Liver (tissue), 9 donors: ENCODE results near the gene RREB1. TPM values are rescaled to one million over a fixed set of nuclear protein-coding genes. Genes with fewer than 3 reads are reported as not detected.

Experiments used
- DNase-seq: peaks from one replicate; pipeline ENCODE4 v3.0.0-alpha.2; 2017; ENCODE audit warnings: low spot score
- H3K27ac ChIP-seq, 2 donors: one replicate each; pipeline ENCODE4 v1.7.0; 2013; ENCODE audit warnings: inconsistent platforms in 2 of 2, low read length in 2 of 2, control low read depth in 1 of 2, low read depth in 1 of 2, mild to moderate bottlenecking in 1 of 2
- H3K27me3 ChIP-seq, 4 donors: one replicate each; pipeline versions ENCODE4 v1.6.1 to v1.7.0; 2013; ENCODE audit warnings: low read length in 3 of 4, inconsistent platforms in 1 of 4, mild to moderate bottlenecking in 1 of 4, moderate library complexity in 1 of 4; ENCODE audit not compliant: control insufficient read depth in 4 of 4, insufficient read depth in 4 of 4
- H3K36me3 ChIP-seq, 4 donors: one replicate each; pipeline versions ENCODE4 v1.6.1 to v1.7.0; 2013; ENCODE audit warnings: low read length in 3 of 4, mild to moderate bottlenecking in 3 of 4, low read depth in 1 of 4, moderate library complexity in 1 of 4; ENCODE audit not compliant: control insufficient read depth in 4 of 4, insufficient read depth in 3 of 4
- H3K4me1 ChIP-seq, 4 donors: one replicate each; pipeline versions ENCODE4 v1.6.1 to v1.7.0; 2013; ENCODE audit warnings: low read length in 3 of 4, mild to moderate bottlenecking in 3 of 4, moderate library complexity in 1 of 4; ENCODE audit not compliant: control insufficient read depth in 4 of 4, insufficient read depth in 4 of 4
- H3K4me3 ChIP-seq, 3 donors: one replicate each; pipeline versions ENCODE4 v1.6.1 to v1.7.0; 2013; ENCODE audit warnings: low read length in 3 of 3, control low read depth in 1 of 3, low read depth in 1 of 3, mild to moderate bottlenecking in 1 of 3
- H3K9ac ChIP-seq, 2 donors: one replicate each; pipeline ENCODE4 v1.7.0; 2013; ENCODE audit warnings: low read length in 2 of 2, mild to moderate bottlenecking in 2 of 2, moderate library complexity in 2 of 2, control low read depth in 1 of 2, low read depth in 1 of 2
- H3K9me3 ChIP-seq, 4 donors: one replicate each; pipeline versions ENCODE4 v1.6.1 to v1.7.0; 2013; ENCODE audit warnings: low read length in 3 of 4; ENCODE audit not compliant: control insufficient read depth in 4 of 4
- EGR1 ChIP-seq, 2 donors: IDR thresholded peaks; 2 replicates each; pipeline ENCODE4 v1.6.1; 2016 to 2018; ENCODE audit warnings: antibody characterized with exemption in 2 of 2, low read depth in 2 of 2
- FOXA1 ChIP-seq: IDR thresholded peaks from 2 replicates; pipeline ENCODE4 v1.6.1; 2016; ENCODE audit warnings: antibody characterized with exemption
- FOXA2 ChIP-seq: IDR thresholded peaks from 2 replicates; pipeline ENCODE4 v1.6.1; 2016; ENCODE audit warnings: antibody characterized with exemption
- GABPA ChIP-seq, 2 donors: IDR thresholded peaks in 1 of 2; conservative IDR thresholded peaks in 1 of 2; 2 replicates each; pipeline ENCODE4 v1.6.1; 2016; ENCODE audit warnings: antibody characterized with exemption in 2 of 2, mild to moderate bottlenecking in 1 of 2, moderate library complexity in 1 of 2
- HNF4A ChIP-seq, 2 donors: conservative IDR thresholded peaks; 2 replicates each; pipeline ENCODE4 v1.6.1; 2016; ENCODE audit warnings: antibody characterized with exemption in 2 of 2, mild to moderate bottlenecking in 2 of 2
- HNF4G ChIP-seq: IDR thresholded peaks from 2 replicates; pipeline ENCODE4 v1.6.1; 2016; ENCODE audit warnings: antibody characterized with exemption
- JUND ChIP-seq, 2 donors: IDR thresholded peaks; 2 replicates each; pipeline ENCODE4 v1.6.1; 2016; ENCODE audit warnings: antibody characterized with exemption in 2 of 2
- NR2F2 ChIP-seq: IDR thresholded peaks from 2 replicates; pipeline ENCODE4 v1.6.1; 2016; ENCODE audit warnings: antibody characterized with exemption
- RAD21 ChIP-seq, 2 donors: IDR thresholded peaks; 2 replicates each; pipeline ENCODE4 v1.6.1; 2016; ENCODE audit warnings: antibody characterized with exemption in 2 of 2, mild to moderate bottlenecking in 2 of 2
- RXRA ChIP-seq, 2 donors: IDR thresholded peaks; 2 replicates each; pipeline ENCODE4 v1.6.1; 2017 to 2018; ENCODE audit warnings: antibody characterized with exemption in 2 of 2, mild to moderate bottlenecking in 1 of 2
- SP1 ChIP-seq: IDR thresholded peaks from 2 replicates; pipeline ENCODE4 v1.6.1; 2018; ENCODE audit warnings: antibody characterized with exemption, mild to moderate bottlenecking
- TAF1 ChIP-seq: conservative IDR thresholded peaks from 2 replicates; pipeline ENCODE4 v1.6.1; 2016; ENCODE audit warnings: antibody characterized with exemption, mild to moderate bottlenecking
- YY1 ChIP-seq: IDR thresholded peaks from 2 replicates; pipeline ENCODE4 v1.6.1; 2016; ENCODE audit warnings: antibody characterized with exemption, mild to moderate bottlenecking
- WGBS: extraction: QIAGEN DNeasy Blood & Tissue Kit; methylation state at CpG from one replicate; pipeline ENCODE4 v1.1.7; 2013; 5-methylcytosine and 5-hydroxymethylcytosine counted together
- polyA plus RNA-seq, 2 donors: library from polyadenylated mRNA; stranded (reverse) in 1 of 2; unstranded in 1 of 2; fragments of 200-250 nt in 1 of 2; fragments of >200 nt in 1 of 2; fragmentation: Nextera tagmentation in 1 of 2; extraction: Ambion mirVana in 1 of 2; gene quantifications; one replicate each; pipeline versions ENCODE4 v1.2.1 to v1.2.3, GENCODE V29; 2013 to 2015
- total RNA-seq, 2 donors: library from RNA; depleted of rRNA; stranded (reverse); fragments of >200 nt; gene quantifications; one replicate each; pipeline ENCODE4 v1.2.3, GENCODE V29; 2014
- TF ChIP-seq, protein P1 (sequence below): IDR thresholded peaks from 2 replicates; pipeline ENCODE4 v1.6.1; 2016; ENCODE audit warnings: antibody characterized with exemption
- TF ChIP-seq, protein P2 (sequence below): IDR thresholded peaks from 2 replicates; pipeline ENCODE4 v1.6.1; 2016; ENCODE audit warnings: antibody characterized with exemption
- TF ChIP-seq, protein P3 (sequence below): fragments of 150-350 bp; IDR thresholded peaks from 2 replicates; pipeline ENCODE4 v1.5.1; 2017; ENCODE audit warnings: improper control_type of control experiment, low read depth, low read length; ENCODE audit not compliant: missing input control
- TF ChIP-seq, protein P4 (sequence below): IDR thresholded peaks from 2 replicates; pipeline ENCODE4 v1.6.1; 2016; ENCODE audit warnings: antibody characterized with exemption, mild to moderate bottlenecking
- TF ChIP-seq, protein P5 (sequence below): IDR thresholded peaks from 2 replicates; pipeline ENCODE4 v1.6.1; 2016; ENCODE audit warnings: antibody characterized with exemption
- donor health status: healthy.
- donor health status: healthy.
- donor health status: healthy.
- donor health status: healthy.
- donor health status: healthy.

Gene RREB1
- total and polyA plus RNA-seq, 4 donors: 10.1 to 28.9 (median 17.3) TPM

DNA sequence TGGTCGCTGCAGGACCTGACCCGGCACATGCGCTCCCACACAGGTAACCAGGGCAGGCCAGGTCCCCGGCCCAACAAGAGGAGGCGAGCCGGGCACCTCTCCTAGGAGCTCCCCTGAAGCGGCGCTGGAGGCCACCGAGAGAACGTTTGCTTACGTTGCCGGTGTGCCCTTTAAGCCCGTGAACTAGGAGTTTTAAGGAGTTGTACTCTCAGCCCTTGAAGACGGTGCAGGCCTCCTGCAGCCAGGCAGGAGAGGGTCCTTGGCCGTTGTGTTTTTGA lies 139.4 kb downstream of the RREB1 start:
- no peaks in the 10 kb centered on the region for H3K27me3 ChIP-seq

DNA sequence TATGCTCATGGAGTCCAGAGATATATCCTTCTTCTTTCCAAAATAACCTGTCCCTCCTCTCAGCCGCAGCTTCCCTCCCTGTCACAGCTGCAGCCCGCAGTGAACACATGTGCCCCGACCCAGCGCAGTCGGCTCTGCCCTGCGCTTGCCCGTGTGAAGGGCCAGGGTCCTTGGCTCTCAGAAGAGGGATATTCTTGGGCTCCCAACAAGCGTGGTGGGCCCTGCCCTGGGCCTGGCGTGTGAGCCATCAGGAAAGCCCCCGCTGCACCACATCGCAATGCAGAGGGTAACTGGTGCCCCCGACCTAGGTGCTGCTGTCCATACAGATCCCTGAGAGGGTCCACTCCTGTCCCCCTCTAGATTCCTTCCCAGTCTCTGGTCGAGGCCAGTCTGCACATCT lies 140.1 kb downstream of the RREB1 start:
- 96% methylated on average over 13 of the region's 13 CpGs for WGBS
- Histone ChIP-seq H3K27me3 (no peaks in the 10 kb centered on the region), H3K27ac (no peak overlapping the region), H3K4me1 (peaks cover 3 to 10% (median 6%) of the 10 kb centered on the region in 4 donors), H3K9ac (no peak overlapping the region), H3K9me3 (no peaks in the 10 kb centered on the region), H3K4me3 (no peak overlapping the region), H3K36me3 (peaks cover 16 to 49% (median 37%) of the 10 kb centered on the region in 4 donors)
- TF ChIP-seq RXRA (IDR thresholded peaks at IDR 0.05): no peak
- no peak for TF ChIP-seq YY1
- TF ChIP-seq TAF1: no peak
- TF ChIP-seq GABPA (IDR thresholded peaks at IDR 0.05 in 1 of 2, conservative IDR thresholded peaks at IDR 0.05 in 1 of 2): no peak
- TF ChIP-seq NR2F2: no peak
- DNase-seq: no peak

More for the DNA sequence above, 139.4 kb downstream of the RREB1 start:
- DNase-seq: no peak
- Histone ChIP-seq H3K9me3 (no peaks in the 10 kb centered on the region), H3K4me1 (peaks cover 8 to 17% (median 12%) of the 10 kb centered on the region in 4 donors), H3K4me3 (no peak overlapping the region), H3K9ac (no peak overlapping the region), H3K36me3 (peaks cover 16 to 49% (median 37%) of the 10 kb centered on the region in 4 donors), H3K27ac (no peak overlapping the region)
- 96% methylated on average over 15 of the region's 15 CpGs for WGBS
- TF ChIP-seq SP1: no peak
- no peak for TF ChIP-seq HNF4G
- TF ChIP-seq, protein P1, sequence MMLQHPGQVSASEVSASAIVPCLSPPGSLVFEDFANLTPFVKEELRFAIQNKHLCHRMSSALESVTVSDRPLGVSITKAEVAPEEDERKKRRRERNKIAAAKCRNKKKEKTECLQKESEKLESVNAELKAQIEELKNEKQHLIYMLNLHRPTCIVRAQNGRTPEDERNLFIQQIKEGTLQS: no peak
- no peak for TF ChIP-seq NR2F2
- no peak for TF ChIP-seq GABPA (IDR thresholded peaks at IDR 0.05 in 1 of 2, conservative IDR thresholded peaks at IDR 0.05 in 1 of 2)
- TF ChIP-seq JUND (IDR thresholded peaks at IDR 0.05): no peak
- TF ChIP-seq, protein P2, sequence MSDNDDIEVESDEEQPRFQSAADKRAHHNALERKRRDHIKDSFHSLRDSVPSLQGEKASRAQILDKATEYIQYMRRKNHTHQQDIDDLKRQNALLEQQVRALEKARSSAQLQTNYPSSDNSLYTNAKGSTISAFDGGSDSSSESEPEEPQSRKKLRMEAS: no peak
- TF ChIP-seq RAD21 (IDR thresholded peaks at IDR 0.05): no peak
- no peak for TF ChIP-seq YY1
- no peak for TF ChIP-seq FOXA1
- no peak for TF ChIP-seq HNF4A (conservative IDR thresholded peaks at IDR 0.05)
- TF ChIP-seq, protein P3, sequence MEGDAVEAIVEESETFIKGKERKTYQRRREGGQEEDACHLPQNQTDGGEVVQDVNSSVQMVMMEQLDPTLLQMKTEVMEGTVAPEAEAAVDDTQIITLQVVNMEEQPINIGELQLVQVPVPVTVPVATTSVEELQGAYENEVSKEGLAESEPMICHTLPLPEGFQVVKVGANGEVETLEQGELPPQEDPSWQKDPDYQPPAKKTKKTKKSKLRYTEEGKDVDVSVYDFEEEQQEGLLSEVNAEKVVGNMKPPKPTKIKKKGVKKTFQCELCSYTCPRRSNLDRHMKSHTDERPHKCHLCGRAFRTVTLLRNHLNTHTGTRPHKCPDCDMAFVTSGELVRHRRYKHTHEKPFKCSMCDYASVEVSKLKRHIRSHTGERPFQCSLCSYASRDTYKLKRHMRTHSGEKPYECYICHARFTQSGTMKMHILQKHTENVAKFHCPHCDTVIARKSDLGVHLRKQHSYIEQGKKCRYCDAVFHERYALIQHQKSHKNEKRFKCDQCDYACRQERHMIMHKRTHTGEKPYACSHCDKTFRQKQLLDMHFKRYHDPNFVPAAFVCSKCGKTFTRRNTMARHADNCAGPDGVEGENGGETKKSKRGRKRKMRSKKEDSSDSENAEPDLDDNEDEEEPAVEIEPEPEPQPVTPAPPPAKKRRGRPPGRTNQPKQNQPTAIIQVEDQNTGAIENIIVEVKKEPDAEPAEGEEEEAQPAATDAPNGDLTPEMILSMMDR: no peak
- no peak for TF ChIP-seq RXRA (IDR thresholded peaks at IDR 0.05)
- TF ChIP-seq EGR1 (IDR thresholded peaks at IDR 0.05; ENCODE audit: low read depth in 2 of 2): no peak
- TF ChIP-seq, protein P4, sequence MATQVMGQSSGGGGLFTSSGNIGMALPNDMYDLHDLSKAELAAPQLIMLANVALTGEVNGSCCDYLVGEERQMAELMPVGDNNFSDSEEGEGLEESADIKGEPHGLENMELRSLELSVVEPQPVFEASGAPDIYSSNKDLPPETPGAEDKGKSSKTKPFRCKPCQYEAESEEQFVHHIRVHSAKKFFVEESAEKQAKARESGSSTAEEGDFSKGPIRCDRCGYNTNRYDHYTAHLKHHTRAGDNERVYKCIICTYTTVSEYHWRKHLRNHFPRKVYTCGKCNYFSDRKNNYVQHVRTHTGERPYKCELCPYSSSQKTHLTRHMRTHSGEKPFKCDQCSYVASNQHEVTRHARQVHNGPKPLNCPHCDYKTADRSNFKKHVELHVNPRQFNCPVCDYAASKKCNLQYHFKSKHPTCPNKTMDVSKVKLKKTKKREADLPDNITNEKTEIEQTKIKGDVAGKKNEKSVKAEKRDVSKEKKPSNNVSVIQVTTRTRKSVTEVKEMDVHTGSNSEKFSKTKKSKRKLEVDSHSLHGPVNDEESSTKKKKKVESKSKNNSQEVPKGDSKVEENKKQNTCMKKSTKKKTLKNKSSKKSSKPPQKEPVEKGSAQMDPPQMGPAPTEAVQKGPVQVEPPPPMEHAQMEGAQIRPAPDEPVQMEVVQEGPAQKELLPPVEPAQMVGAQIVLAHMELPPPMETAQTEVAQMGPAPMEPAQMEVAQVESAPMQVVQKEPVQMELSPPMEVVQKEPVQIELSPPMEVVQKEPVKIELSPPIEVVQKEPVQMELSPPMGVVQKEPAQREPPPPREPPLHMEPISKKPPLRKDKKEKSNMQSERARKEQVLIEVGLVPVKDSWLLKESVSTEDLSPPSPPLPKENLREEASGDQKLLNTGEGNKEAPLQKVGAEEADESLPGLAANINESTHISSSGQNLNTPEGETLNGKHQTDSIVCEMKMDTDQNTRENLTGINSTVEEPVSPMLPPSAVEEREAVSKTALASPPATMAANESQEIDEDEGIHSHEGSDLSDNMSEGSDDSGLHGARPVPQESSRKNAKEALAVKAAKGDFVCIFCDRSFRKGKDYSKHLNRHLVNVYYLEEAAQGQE: no peak
- TF ChIP-seq, protein P5, sequence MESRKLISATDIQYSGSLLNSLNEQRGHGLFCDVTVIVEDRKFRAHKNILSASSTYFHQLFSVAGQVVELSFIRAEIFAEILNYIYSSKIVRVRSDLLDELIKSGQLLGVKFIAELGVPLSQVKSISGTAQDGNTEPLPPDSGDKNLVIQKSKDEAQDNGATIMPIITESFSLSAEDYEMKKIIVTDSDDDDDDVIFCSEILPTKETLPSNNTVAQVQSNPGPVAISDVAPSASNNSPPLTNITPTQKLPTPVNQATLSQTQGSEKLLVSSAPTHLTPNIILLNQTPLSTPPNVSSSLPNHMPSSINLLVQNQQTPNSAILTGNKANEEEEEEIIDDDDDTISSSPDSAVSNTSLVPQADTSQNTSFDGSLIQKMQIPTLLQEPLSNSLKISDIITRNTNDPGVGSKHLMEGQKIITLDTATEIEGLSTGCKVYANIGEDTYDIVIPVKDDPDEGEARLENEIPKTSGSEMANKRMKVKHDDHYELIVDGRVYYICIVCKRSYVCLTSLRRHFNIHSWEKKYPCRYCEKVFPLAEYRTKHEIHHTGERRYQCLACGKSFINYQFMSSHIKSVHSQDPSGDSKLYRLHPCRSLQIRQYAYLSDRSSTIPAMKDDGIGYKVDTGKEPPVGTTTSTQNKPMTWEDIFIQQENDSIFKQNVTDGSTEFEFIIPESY: no peak
- no peak for TF ChIP-seq FOXA2
